Measurements from ENCODE around the gene CD22.

- TF ChIP-seq, protein P1, sequence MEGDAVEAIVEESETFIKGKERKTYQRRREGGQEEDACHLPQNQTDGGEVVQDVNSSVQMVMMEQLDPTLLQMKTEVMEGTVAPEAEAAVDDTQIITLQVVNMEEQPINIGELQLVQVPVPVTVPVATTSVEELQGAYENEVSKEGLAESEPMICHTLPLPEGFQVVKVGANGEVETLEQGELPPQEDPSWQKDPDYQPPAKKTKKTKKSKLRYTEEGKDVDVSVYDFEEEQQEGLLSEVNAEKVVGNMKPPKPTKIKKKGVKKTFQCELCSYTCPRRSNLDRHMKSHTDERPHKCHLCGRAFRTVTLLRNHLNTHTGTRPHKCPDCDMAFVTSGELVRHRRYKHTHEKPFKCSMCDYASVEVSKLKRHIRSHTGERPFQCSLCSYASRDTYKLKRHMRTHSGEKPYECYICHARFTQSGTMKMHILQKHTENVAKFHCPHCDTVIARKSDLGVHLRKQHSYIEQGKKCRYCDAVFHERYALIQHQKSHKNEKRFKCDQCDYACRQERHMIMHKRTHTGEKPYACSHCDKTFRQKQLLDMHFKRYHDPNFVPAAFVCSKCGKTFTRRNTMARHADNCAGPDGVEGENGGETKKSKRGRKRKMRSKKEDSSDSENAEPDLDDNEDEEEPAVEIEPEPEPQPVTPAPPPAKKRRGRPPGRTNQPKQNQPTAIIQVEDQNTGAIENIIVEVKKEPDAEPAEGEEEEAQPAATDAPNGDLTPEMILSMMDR (IDR thresholded peaks at IDR 0.05), result no peak
- TF ChIP-seq POLR2A (IDR thresholded peaks at IDR 0.05) (no peak), POLR2AphosphoS5 (IDR thresholded peaks at IDR 0.05) (no peak)
Measured at GRCh38 chr19:35350591-35350990, 21.6 kb downstream of the CD22 start.
